RWPE1 (cell line): Measurements from ENCODE around the gene STC2.
"Not testable (repeated sequence)": the region's sequence is repeated elsewhere in the genome, so short reads cannot be mapped to it uniquely, and the experiment has no call there.

Source experiments
- CTCF ChIA-PET: fragments of 350-600 bp; sonication (Branson Sonifier 250); formaldehyde crosslinking; extraction: SDS; loops from one replicate; lab custom pipeline; 2021; lab: Yijun Ruan, JAX
- POLR2A ChIA-PET: fragments of 400-600 bp; formaldehyde crosslinking; extraction: SDS; loops from one replicate; lab custom pipeline; 2020; ENCODE audit warnings: antibody characterized with exemption; ENCODE audit not compliant: low non-redundant PET; lab: Yijun Ruan, JAX
- DNase-seq: peaks from one replicate; pipeline ENCODE4 v3.0.0; 2012; ENCODE audit warnings: low spot score
- H3K27ac ChIP-seq: fragments of 450-650 bp; 2 replicates; pipeline ENCODE4 v1.5.1; 2017
- CTCF ChIP-seq: fragments of 450-650 bp; conservative IDR thresholded peaks from 2 replicates; pipeline ENCODE4 v1.5.1; 2017; ENCODE audit warnings: low read depth, mild to moderate bottlenecking

The STC2 gene

GRCh38 chr5:173288632-173289031, 39.6 kb downstream of the STC2 start:
- no peak for DNase-seq
- POLR2A ChIA-PET, result no interaction called here
- no peak overlapping the region for H3K27ac ChIP-seq
- CTCF ChIA-PET, result interaction anchor here (0.6 to 1.0 kb wide), 3 partner anchors 43 to 293 kb away, joined by 3 to 4 read pairs (median 3); no protein-coding TSS in a partner anchor
- no peak for TF ChIP-seq CTCF

- ChIA-PET POLR2A (no interaction called here), CTCF (interaction anchor here (0.5 kb wide), 1 partner anchor 142 kb away, joined by 3 read pairs; the partner anchor contains the start of gene BNIP1)
- H3K27ac ChIP-seq, result no peak overlapping the region
- DNase-seq, result no peak
- no peak for TF ChIP-seq CTCF
Observed at GRCh38 chr5:173287086-173287485, 41.1 kb downstream of the STC2 start.

GRCh38 chr5:173284343-173284958, 43.8 kb downstream of the STC2 start:
- CTCF ChIA-PET, result interaction anchor here (0.6 to 1.3 kb wide), 9 partner anchors 8 to 577 kb away, joined by 3 to 5 read pairs (median 4); partner anchors contain the start of gene STC2
- POLR2A ChIA-PET, DNase-seq, H3K27ac ChIP-seq: not testable (repeated sequence)

- H3K27ac ChIP-seq, result no peak overlapping the region
- TF ChIP-seq CTCF, result peak; percentile 89
- peak; percentile 86 for DNase-seq
- ChIA-PET CTCF (interaction anchor here (0.5 to 1.3 kb wide), 11 partner anchors 9 to 1412 kb away, joined by 3 to 5 read pairs (median 3); partner anchors contain the start of gene STC2), POLR2A (no interaction called here)
Observed at GRCh38 chr5:173283318-173284288, 44.6 kb downstream of the STC2 start.

GRCh38 chr5:173282916-173283315, 45.3 kb downstream of the STC2 start:
- ChIA-PET CTCF (no interaction called here), POLR2A (no interaction called here)
- no peak for TF ChIP-seq CTCF
- DNase-seq, result no peak
- H3K27ac ChIP-seq, result no peak overlapping the region

GRCh38 chr5:173281910-173282309, 46.3 kb downstream of the STC2 start:
- CTCF ChIA-PET, result interaction anchor here (0.6 to 0.7 kb wide), 5 partner anchors 115 to 641 kb away, joined by 3 to 4 read pairs (median 3); partner anchors contain the start of gene NEURL1B
- POLR2A ChIA-PET, result no interaction called here
- no peak overlapping the region for H3K27ac ChIP-seq
- DNase-seq, result no peak
- TF ChIP-seq CTCF, result no peak
